ENCODE data around the gene DQX1. TPM values are rescaled to one million over a fixed set of nuclear protein-coding genes. Genes with fewer than 3 reads are reported as not detected.

Gene DQX1
- total and polyA plus RNA-seq, 9 of the 15 experiments (the other 6 are each of a cell fraction or from before 2014, with no cell fraction given): 0.04 to 0.38 (median 0.18) TPM; not detected in 1

DNA sequence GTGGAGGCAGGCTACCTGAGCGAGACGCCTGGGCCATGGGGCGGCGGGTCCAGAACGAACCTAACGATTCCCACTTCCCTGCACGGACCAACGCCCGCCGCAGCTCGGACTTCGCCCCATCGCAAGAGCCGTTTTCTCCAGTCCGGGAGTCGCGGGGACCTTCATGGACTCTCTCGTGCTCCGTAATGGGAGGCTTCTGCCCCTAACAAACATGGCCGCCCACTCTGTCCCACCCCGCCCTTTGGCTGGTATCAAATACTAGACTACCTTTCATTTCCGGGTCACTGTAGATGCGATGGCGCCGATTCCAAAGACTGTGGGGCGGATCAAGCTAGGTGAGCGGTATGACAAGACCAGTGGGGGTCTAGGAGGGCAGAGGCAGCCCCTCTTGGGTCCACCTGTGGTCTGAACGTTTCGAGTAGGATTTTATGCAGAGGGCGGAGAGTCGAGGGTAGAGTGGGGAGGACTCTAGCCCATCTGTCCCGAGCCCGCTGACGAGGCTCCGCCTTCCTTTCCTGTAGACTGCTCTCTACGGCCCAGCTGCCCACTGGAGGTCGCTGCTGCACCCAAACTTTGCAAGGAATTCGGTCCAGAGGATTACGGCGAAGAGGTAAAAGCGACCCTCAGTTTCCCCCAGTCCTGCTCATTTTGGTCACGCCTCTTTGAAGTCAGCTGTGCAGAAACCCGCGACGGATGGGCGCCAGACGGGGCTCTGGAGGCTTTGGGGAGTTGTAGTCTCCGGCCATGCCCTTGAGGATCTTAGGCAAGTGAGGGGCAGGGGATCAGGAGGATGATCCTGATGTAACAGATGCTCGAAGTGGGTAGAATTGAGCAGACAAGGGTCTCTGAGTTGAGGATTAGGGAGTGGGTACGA lies 43.0 kb downstream of the DQX1 start, which contains the start of the genes CCDC142 and TTC31 (continued):
- TF ChIP-seq, protein P1, sequence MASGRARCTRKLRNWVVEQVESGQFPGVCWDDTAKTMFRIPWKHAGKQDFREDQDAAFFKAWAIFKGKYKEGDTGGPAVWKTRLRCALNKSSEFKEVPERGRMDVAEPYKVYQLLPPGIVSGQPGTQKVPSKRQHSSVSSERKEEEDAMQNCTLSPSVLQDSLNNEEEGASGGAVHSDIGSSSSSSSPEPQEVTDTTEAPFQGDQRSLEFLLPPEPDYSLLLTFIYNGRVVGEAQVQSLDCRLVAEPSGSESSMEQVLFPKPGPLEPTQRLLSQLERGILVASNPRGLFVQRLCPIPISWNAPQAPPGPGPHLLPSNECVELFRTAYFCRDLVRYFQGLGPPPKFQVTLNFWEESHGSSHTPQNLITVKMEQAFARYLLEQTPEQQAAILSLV (tag; IDR thresholded peaks at IDR 0.05): no peak
- TF ChIP-seq RFX7 (CRISPR knock-in tag; IDR thresholded peaks at IDR 0.05) (no peak), NFIC (IDR thresholded peaks at IDR 0.05) (no peak; the same call in 1 of the 2 replicates), SP1 (CRISPR knock-in tag; IDR thresholded peaks at IDR 0.05) (peak; percentile 76), ZNF133 (CRISPR knock-in tag; IDR thresholded peaks at IDR 0.05) (no peak), POLR2AphosphoS2 (IDR thresholded peaks at IDR 0.05; ENCODE audit: low read length) (peak; percentile 80; the same call in 1 of the 2 replicates), GATA2 (CRISPR knock-in tag; IDR thresholded peaks at IDR 0.05) (no peak), NELFE (IDR thresholded peaks at IDR 0.05; ENCODE audit: insufficient read depth, insufficient read length) (no peak), FOXM1 (IDR thresholded peaks at IDR 0.05; ENCODE audit: low read depth) (no peak), FOXM1 (CRISPR knock-in tag; IDR thresholded peaks at IDR 0.05; ENCODE audit: low read depth) (no peak), ZEB2 (IDR thresholded peaks at IDR 0.05) (0 out of 2 replicates have a peak, but pooled peaks have one; percentile 24), KLF16 (IDR thresholded peaks at IDR 0.05) (peak; percentile 64; the same call in 1 of the 2 replicates), SMAD4 (CRISPR knock-in tag; conservative IDR thresholded peaks at IDR 0.05) (no peak; the same call in 1 of the 2 replicates), STAT5B (CRISPR knock-in tag; IDR thresholded peaks at IDR 0.05) (no peak), ZNF76 (CRISPR knock-in tag; IDR thresholded peaks at IDR 0.05; ENCODE audit: borderline replicate concordance) (no peak), RBM22 (IDR thresholded peaks at IDR 0.05; ENCODE audit: low read depth, low read length, poor library complexity, severe bottlenecking) (no peak), SIN3B (IDR thresholded peaks at IDR 0.05; ENCODE audit: low read depth) (peak; percentile 97), THRAP3 (IDR thresholded peaks at IDR 0.05; ENCODE audit: borderline replicate concordance) (no peak), ZBTB17 (CRISPR knock-in tag; IDR thresholded peaks at IDR 0.05) (no peak), PML (IDR thresholded peaks at IDR 0.05; ENCODE audit: low read length) (peak; percentile 68)
- TF ChIP-seq, protein P2, sequence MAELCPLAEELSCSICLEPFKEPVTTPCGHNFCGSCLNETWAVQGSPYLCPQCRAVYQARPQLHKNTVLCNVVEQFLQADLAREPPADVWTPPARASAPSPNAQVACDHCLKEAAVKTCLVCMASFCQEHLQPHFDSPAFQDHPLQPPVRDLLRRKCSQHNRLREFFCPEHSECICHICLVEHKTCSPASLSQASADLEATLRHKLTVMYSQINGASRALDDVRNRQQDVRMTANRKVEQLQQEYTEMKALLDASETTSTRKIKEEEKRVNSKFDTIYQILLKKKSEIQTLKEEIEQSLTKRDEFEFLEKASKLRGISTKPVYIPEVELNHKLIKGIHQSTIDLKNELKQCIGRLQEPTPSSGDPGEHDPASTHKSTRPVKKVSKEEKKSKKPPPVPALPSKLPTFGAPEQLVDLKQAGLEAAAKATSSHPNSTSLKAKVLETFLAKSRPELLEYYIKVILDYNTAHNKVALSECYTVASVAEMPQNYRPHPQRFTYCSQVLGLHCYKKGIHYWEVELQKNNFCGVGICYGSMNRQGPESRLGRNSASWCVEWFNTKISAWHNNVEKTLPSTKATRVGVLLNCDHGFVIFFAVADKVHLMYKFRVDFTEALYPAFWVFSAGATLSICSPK (IDR thresholded peaks at IDR 0.05; ENCODE audit: borderline replicate concordance): no peak
- TF ChIP-seq, protein P3, sequence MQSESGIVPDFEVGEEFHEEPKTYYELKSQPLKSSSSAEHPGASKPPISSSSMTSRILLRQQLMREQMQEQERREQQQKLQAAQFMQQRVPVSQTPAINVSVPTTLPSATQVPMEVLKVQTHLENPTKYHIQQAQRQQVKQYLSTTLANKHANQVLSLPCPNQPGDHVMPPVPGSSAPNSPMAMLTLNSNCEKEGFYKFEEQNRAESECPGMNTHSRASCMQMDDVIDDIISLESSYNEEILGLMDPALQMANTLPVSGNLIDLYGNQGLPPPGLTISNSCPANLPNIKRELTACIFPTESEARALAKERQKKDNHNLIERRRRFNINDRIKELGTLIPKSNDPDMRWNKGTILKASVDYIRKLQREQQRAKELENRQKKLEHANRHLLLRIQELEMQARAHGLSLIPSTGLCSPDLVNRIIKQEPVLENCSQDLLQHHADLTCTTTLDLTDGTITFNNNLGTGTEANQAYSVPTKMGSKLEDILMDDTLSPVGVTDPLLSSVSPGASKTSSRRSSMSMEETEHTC (IDR thresholded peaks at IDR 0.05): no peak
- TF ChIP-seq, protein P4, sequence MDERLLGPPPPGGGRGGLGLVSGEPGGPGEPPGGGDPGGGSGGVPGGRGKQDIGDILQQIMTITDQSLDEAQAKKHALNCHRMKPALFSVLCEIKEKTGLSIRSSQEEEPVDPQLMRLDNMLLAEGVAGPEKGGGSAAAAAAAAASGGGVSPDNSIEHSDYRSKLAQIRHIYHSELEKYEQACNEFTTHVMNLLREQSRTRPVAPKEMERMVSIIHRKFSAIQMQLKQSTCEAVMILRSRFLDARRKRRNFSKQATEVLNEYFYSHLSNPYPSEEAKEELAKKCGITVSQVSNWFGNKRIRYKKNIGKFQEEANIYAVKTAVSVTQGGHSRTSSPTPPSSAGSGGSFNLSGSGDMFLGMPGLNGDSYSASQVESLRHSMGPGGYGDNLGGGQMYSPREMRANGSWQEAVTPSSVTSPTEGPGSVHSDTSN (CRISPR knock-in tag; IDR thresholded peaks at IDR 0.05; ENCODE audit: low read depth): no peak
- TF ChIP-seq, protein P4 (tag; conservative IDR thresholded peaks at IDR 0.05; ENCODE audit: low read depth): no peak

Data from K562 (cell line).